Uterine smooth muscle cell (primary cell): ENCODE results near the gene PHPT1. TPM values are rescaled to one million over a fixed set of nuclear protein-coding genes. Genes with fewer than 3 reads are reported as not detected.

Experiments used
- total RNA-seq: library from RNA; depleted of rRNA; stranded (reverse); fragments of >200 nt; gene quantifications from 2 replicates; pipeline ENCODE4 v1.2.3, GENCODE V29; 2014

The PHPT1 gene
- total RNA-seq, result 44.4 and 70.9 TPM in 2 replicates

DNA sequence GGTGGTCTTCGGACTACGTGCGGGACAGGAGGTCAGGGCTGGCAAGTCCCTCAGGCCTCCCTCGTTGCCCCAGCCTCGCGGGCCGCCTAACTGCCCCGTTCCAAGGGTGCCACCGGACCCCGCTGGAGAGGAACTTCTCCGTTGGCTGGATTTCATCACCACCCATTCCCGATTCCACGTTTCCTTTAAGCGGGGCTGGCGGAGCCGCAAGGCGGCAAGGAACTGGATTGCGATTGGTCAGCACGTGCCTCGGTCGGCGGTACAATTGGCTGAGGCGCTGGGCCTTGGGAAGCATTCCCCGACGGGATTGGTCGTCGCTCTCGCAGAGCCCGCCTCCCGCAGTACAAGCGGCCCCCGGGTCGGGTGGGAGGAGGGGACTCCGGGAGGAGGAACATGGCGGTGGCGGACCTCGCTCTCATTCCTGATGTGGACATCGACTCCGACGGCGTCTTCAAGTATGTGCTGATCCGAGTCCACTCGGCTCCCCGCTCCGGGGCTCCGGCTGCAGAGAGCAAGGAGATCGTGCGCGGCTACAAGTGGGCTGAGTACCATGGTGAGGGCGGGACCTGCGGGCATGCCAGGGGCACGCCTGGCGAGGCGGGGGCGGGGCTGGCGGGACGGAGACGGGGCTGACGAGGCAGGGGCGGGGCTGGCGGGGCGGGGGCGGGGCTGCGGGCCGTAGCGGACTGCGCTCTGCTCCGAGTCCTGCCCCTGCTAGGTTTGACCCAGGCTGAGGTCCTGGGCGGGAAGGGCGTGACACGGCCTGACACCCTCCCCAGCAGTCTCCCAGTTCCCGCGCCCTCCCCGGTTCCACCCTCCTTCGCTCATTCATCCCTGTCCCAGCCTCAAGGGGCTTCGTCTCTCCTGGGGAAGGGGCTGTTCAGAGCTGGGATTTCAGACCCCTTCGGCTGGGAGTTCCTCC, at the start of gene PHPT1:
TSS of gene PHPT1 (plus strand) at position 372 of the 922 bp plus-strand sequence. CDS start at position 394, 22 bp downstream.

DNA sequence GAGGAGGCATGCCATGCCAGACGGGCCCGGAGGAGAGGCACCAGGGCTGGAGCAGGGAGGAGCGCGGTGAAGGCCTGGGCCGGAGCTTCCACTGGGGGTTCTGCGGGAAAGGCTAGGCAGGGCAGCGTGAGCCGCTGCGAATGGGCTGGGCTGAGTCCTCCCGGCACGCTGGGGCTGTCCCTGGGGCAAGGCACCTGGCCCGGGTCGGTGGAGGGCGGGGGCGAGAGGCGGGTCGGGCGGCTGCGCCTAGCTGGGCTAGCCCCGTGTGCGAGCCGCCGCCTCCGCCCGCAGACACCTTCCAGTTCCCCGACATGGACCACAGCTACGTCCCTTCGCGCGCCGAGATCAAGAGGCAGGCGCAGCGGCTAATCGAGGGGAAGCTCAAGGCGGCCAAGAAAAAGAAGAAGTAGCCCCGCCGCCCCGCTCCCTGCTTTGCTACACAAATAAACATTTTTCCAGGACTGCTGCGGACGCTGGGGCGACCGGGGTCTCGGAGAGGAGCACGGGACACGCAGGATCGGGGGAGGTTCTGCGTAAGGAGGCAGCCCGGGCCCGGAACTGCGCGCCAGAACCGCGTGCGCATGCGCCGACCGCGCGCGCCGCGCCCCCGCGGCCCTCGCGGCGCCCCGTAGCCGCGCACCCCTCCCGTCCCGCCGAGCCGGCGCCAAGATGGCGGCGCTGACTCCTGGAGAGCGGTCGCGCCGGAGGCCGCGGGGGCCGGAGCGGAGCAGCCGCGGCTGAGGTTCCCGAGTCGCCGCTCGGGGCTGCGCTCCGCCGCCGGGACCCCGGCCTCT, 41.7 kb upstream of the PHPT1 start, which contains the start of gene RABL6:
TSS of gene RABL6 (plus strand) at position 668 of the 794 bp plus-strand sequence. CDS start 249 bp downstream, outside the sequence.

DNA sequence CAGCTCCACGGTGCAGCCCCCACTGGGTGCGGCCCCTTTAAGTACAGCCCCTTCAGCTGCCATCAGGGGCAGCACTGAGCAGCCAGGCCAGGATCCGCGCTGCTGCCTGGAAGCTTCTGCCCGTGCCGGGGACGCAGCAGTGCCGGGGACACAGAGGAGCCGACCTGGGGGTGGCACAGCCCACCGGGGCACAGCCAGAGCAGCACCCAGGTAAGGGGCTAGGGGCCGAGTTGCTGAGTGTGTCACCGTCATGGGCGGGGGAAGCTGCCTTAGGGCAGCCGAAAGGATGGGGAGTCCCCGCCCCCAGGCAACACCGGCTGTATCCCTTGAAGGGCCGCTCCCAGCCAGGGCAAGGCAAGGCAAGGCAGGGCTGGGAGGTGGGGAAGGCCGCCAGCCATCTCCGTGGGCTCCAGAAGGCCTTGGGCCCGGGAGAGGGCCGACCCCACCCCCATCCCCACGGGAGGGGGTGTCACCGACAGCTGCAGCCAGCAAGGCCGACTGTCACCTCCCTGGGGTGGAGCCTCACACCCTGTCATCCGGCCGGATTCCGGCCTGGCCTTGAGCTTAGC, 6.7 kb upstream of the PHPT1 start, which contains the start of gene AJM1:
TSS of gene AJM1 (plus strand) at position 99 of the 569 bp plus-strand sequence. CDS start 1,937 bp downstream, outside the sequence.

DNA sequence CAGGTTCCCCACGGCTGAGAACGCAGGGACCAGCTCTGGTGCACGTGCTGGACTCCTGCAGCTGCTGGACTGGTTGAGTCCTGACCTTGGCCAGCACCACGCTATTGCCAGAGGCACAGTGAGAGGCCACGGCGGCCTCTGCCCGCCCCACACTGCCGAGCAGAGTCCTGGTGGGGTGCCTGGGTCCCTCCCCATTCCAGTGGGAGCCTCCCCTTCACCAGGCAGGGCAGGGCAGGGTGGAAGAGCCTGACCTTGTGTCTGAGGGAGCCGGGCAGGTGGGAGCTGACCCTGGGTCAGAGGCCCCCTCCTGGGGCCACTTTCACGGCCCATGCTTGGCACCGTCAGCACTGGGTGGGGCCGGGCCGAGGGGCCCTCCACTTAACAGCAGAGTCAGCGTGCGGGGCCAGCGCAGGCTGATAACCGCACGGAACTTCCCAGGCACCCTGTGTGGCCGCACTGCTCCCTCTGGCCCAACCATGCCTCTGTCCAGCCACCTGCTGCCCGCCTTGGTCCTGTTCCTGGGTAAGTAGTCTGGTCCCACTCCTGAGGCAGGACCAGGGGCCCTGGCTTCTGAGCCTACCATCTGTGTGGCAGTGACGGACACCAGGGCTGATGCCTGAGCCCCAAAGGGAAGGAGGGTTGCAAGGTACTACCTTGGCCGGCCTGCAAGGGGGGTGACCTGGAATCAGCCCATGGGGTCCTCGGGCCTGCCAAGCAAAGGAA, 2.9 kb downstream of the PHPT1 start, which contains the start of gene MAMDC4:
TSS of gene MAMDC4 (plus strand) at position 406 of the 723 bp plus-strand sequence. CDS start at position 477, 71 bp downstream.

DNA sequence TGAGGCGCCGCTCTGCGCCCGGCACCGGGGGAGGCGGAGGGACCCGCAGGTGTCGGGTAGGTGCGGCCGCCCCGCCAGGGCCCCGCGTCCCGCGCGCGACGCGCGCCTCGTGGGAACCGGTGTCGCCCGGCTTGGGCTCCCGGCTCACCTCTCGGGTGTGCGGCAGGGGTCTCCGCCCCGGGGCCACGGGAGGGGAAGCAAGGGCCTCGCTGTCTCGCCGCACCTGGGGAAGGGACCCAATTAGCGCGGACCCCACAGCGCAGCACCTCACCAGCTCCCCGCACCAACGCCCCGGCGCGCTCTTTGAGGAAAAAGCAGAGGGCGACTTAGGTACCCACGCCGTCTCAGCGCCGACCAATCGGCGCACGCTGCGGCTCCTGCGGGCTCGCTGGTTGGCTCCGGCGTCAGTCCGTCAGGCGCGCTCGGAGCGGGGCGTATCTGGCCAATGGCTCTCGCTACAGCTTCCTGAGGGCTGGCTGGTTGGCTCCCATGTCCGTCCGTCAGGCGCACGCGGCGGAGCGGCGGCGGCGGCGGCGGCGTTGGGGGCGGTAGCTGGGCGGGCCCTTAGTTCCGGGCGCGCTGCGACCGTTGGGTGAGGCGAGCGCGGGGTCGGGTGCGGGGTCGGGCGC, 36.9 kb downstream of the PHPT1 start, which contains the start of gene TRAF2:
TSS of gene TRAF2 (plus strand) at position 567 of the 629 bp plus-strand sequence. CDS start 12,225 bp downstream, outside the sequence.

Other genes with a start within 250 kb of the PHPT1 start
- 7.2 and 12.2 TPM in 2 replicates for gene EGFL7, start 186.5 kb upstream of the PHPT1 start, total RNA-seq
- 52.0 and 54.6 TPM in 2 replicates for gene AGPAT2, start 162.0 kb upstream of the PHPT1 start, total RNA-seq
- 0.22 and 1.1 TPM in 2 replicates for gene DIPK1B, start 136.8 kb upstream of the PHPT1 start, total RNA-seq
- not detected in 2 replicates for gene LCN10, start 106.5 kb upstream of the PHPT1 start, total RNA-seq
- not detected in 2 replicates for gene LCN6, start 100.9 kb upstream of the PHPT1 start, total RNA-seq
- gene LCN8, start 91.2 kb upstream of the PHPT1 start, total RNA-seq, result not detected in 2 replicates
- not detected in 2 replicates for gene LCN15, start 84.9 kb upstream of the PHPT1 start, total RNA-seq
- gene TMEM141, start 58.1 kb upstream of the PHPT1 start, total RNA-seq, result 52.2 and 62.0 TPM in 2 replicates
- gene CCDC183, start 53.1 kb upstream of the PHPT1 start, total RNA-seq, result 0.37 TPM in 1 of 2 replicates, not detected in the other
- 66.7 and 87.5 TPM in 2 replicates for gene RABL6, start 41.5 kb upstream of the PHPT1 start, total RNA-seq
- gene AJM1, start 6.9 kb upstream of the PHPT1 start, total RNA-seq, result 1.4 and 3.5 TPM in 2 replicates
- 1.1 and 3.1 TPM in 2 replicates for gene MAMDC4, start 2.9 kb downstream of the PHPT1 start, total RNA-seq
- gene EDF1, start 16.9 kb downstream of the PHPT1 start, total RNA-seq, result 265 and 280 TPM in 2 replicates
- 9.6 and 16.3 TPM in 2 replicates for gene TRAF2, start 37.1 kb downstream of the PHPT1 start, total RNA-seq
- gene FBXW5, start 95.3 kb downstream of the PHPT1 start, total RNA-seq, result 167 and 192 TPM in 2 replicates
- gene C8G, start 95.8 kb downstream of the PHPT1 start, total RNA-seq, result 0.37 TPM in 1 of 2 replicates, not detected in the other
- gene LCN12, start 102.9 kb downstream of the PHPT1 start, total RNA-seq, result 0.12 TPM in 1 of 2 replicates, not detected in the other
- 1.2 and 40.7 TPM in 2 replicates for gene PTGDS, start 128.1 kb downstream of the PHPT1 start, total RNA-seq
- gene LCNL1, start 133.6 kb downstream of the PHPT1 start, total RNA-seq, result 0.66 and 6.4 TPM in 2 replicates
- gene PAXX, start 143.0 kb downstream of the PHPT1 start, total RNA-seq, result 23.9 and 25.1 TPM in 2 replicates
- 0.55 and 3.0 TPM in 2 replicates for gene CLIC3, start 147.2 kb downstream of the PHPT1 start, total RNA-seq
- gene ABCA2, start 178.8 kb downstream of the PHPT1 start, total RNA-seq, result 19.0 and 31.7 TPM in 2 replicates
- gene FUT7, start 182.7 kb downstream of the PHPT1 start, total RNA-seq, result not detected in 2 replicates
- gene NPDC1, start 196.8 kb downstream of the PHPT1 start, total RNA-seq, result 13.3 and 20.9 TPM in 2 replicates
- not detected in 2 replicates for gene ENTPD2, start 204.7 kb downstream of the PHPT1 start, total RNA-seq
- 7.1 and 18.6 TPM in 2 replicates for gene SAPCD2, start 221.1 kb downstream of the PHPT1 start, total RNA-seq
- 28.3 and 33.1 TPM in 2 replicates for gene UAP1L1, start 228.1 kb downstream of the PHPT1 start, total RNA-seq
- gene MAN1B1, start 237.6 kb downstream of the PHPT1 start, total RNA-seq, result 73.2 and 128 TPM in 2 replicates